GM12891 (cell line): ENCODE data around the gene USP46.

Experiments
- POLR2A ChIP-seq: IDR thresholded peaks from 2 replicates; pipeline ENCODE4 v1.6.1; 2011; ENCODE audit warnings: low read depth, low read length, control low read depth
- POLR2AphosphoS5 ChIP-seq: IDR thresholded peaks from 2 replicates; pipeline ENCODE4 v1.6.1; 2011; ENCODE audit warnings: low read depth, low read length, control low read depth
- POU2F2 ChIP-seq: IDR thresholded peaks from 2 replicates; pipeline ENCODE4 v1.6.1; 2011; ENCODE audit warnings: low read depth, mild to moderate bottlenecking, control low read depth, low read length, moderate library complexity
- TAF1 ChIP-seq: IDR thresholded peaks from 2 replicates; pipeline ENCODE4 v1.6.1; 2011; ENCODE audit warnings: low read depth, low read length, control low read depth

- TF ChIP-seq POLR2A (no peak), POLR2AphosphoS5 (no peak), POU2F2 (no peak), TAF1 (no peak)
Observed at GRCh38 chr4:52619591-52619931, 39.5 kb downstream of the USP46 start.
